GM23338 (cell line): ENCODE measurements around the gene RAB27B. TPM values are rescaled to one million over a fixed set of nuclear protein-coding genes. Genes with fewer than 3 reads are reported as not detected.

ENCODE experiments used
- ATAC-seq: fragments of 200-7000 bp; cut with Tn5 transposase; 3 replicates; pipeline ENCODE4 v1.9.1; 2020
- DNase-seq: peaks from one replicate; pipeline ENCODE4 v3.0.0-alpha.2; 2015; ENCODE audit warnings: low spot score
- H2AFZ ChIP-seq: fragments of 200-600 bp; sonication (generic); 2 replicates; pipeline ENCODE4 v1.8.0; 2016; ENCODE audit warnings: antibody characterized with exemption, mild to moderate bottlenecking, moderate library complexity
- H3F3A ChIP-seq: fragments of 200-600 bp; sonication (generic); replicated peaks from 2 replicates; pipeline ENCODE4 v1.8.0; 2017; ENCODE audit warnings: antibody characterized with exemption, mixed run types, low read depth
- H3K27ac ChIP-seq: fragments of 200-600 bp; sonication (generic); 2 replicates; pipeline ENCODE4 v1.6.1; 2016; ENCODE audit warnings: low read depth
- H3K27me3 ChIP-seq: fragments of 200-600 bp; sonication (generic); 2 replicates; pipeline ENCODE4 v1.8.0; 2016; ENCODE audit warnings: mild to moderate bottlenecking, mixed run types, moderate library complexity; ENCODE audit not compliant: insufficient read depth
- H3K36me3 ChIP-seq: fragments of 200-600 bp; sonication (generic); 2 replicates; pipeline ENCODE4 v1.8.0; 2016; ENCODE audit warnings: mild to moderate bottlenecking; ENCODE audit not compliant: insufficient read depth
- H3K4me1 ChIP-seq: fragments of 200-600 bp; sonication (generic); 2 replicates; pipeline ENCODE4 v1.8.0; 2016; ENCODE audit warnings: mild to moderate bottlenecking, moderate library complexity; ENCODE audit not compliant: insufficient read depth
- H3K4me2 ChIP-seq: fragments of 200-600 bp; sonication (generic); 2 replicates; pipeline ENCODE4 v1.7.1; 2017; ENCODE audit warnings: mixed run types
- H3K4me3 ChIP-seq: fragments of 200-600 bp; sonication (generic); 2 replicates; pipeline ENCODE4 v1.6.1; 2016; ENCODE audit warnings: mixed run types
- H3K79me2 ChIP-seq: fragments of 200-600 bp; sonication (generic); replicated peaks from 2 replicates; pipeline ENCODE4 v1.8.0; 2017; ENCODE audit warnings: mild to moderate bottlenecking; ENCODE audit not compliant: insufficient read depth
- H3K9me2 ChIP-seq: fragments of 200-600 bp; sonication (generic); 2 replicates; pipeline ENCODE4 v1.8.0; 2017; ENCODE audit not compliant: insufficient read depth
- H4K20me1 ChIP-seq: fragments of 200-600 bp; sonication (generic); replicated peaks from 2 replicates; pipeline ENCODE4 v1.8.0; 2017; ENCODE audit warnings: mild to moderate bottlenecking; ENCODE audit not compliant: insufficient read depth
- H3K27ac Mint-ChIP-seq: 2 replicates; pipeline ENCODE4 v1.8.0; 2020; ENCODE audit warnings: inconsistent platforms, mild to moderate bottlenecking, moderate library complexity, mixed read lengths
- H3K27me3 Mint-ChIP-seq: 3 replicates; pipeline ENCODE4 v1.8.0; 2022; ENCODE audit warnings: low read depth, mild to moderate bottlenecking, moderate library complexity, mixed read lengths, inconsistent platforms; ENCODE audit not compliant: insufficient read depth, poor library complexity
- H3K36me3 Mint-ChIP-seq: 3 replicates; pipeline ENCODE4 v1.8.0; 2021; ENCODE audit warnings: low read depth, mild to moderate bottlenecking, inconsistent platforms, moderate library complexity, mixed read lengths
- H3K4me1 Mint-ChIP-seq: 3 replicates; pipeline ENCODE4 v1.8.0; 2020; ENCODE audit warnings: mild to moderate bottlenecking, inconsistent platforms, mixed read lengths
- H3K4me3 Mint-ChIP-seq: 3 replicates; pipeline ENCODE4 v1.8.0; 2021; ENCODE audit warnings: moderate library complexity, mild to moderate bottlenecking, inconsistent platforms, mixed read lengths
- H3K9me3 Mint-ChIP-seq: 3 replicates; pipeline ENCODE4 v1.8.0; 2020; ENCODE audit warnings: moderate library complexity, mild to moderate bottlenecking, inconsistent platforms, mixed read lengths
- CREB1 ChIP-seq: fragments of 250-450 bp; sonication (Bioruptor Pico); IDR thresholded peaks from 2 replicates; pipeline ENCODE4 v1.5.0; 2020; ENCODE audit warnings: low read depth, mild to moderate bottlenecking, moderate library complexity
- CTCF ChIP-seq, 2 experiments: fragments of 200-600 bp in 1 of 2; sonication (generic) in 1 of 2; conservative IDR thresholded peaks; 2 replicates each; pipeline versions ENCODE4 v1.5.1 to v1.6.1; 2016 to 2017; ENCODE audit warnings: antibody characterized with exemption in 2 of 2, low read depth in 2 of 2, mild to moderate bottlenecking in 2 of 2, moderate library complexity in 1 of 2
- ETS1 ChIP-seq: IDR thresholded peaks from 2 replicates; pipeline ENCODE4 v1.6.1; 2016; ENCODE audit warnings: antibody characterized with exemption
- EZH2 ChIP-seq: fragments of 200-600 bp; sonication (generic); IDR thresholded peaks from one replicate; pipeline ENCODE4 v1.8.0; 2017; ENCODE audit warnings: antibody characterized with exemption, mild to moderate bottlenecking, low read depth; ENCODE audit not compliant: unreplicated experiment
- EZH2phosphoT487 ChIP-seq: fragments of 200-600 bp; sonication (generic); IDR thresholded peaks from one replicate; pipeline ENCODE4 v1.8.1; 2018; ENCODE audit warnings: antibody characterized with exemption; ENCODE audit not compliant: unreplicated experiment
- JUNB ChIP-seq: IDR thresholded peaks from one replicate; pipeline ENCODE4 v1.6.1; 2016; ENCODE audit warnings: antibody characterized with exemption; ENCODE audit not compliant: unreplicated experiment
- NANOG ChIP-seq: IDR thresholded peaks from 2 replicates; pipeline ENCODE4 v1.6.1; 2016; ENCODE audit warnings: antibody characterized with exemption, borderline replicate concordance
- POLR2AphosphoS5 ChIP-seq: IDR thresholded peaks from 2 replicates; pipeline ENCODE4 v1.6.1; 2016; ENCODE audit warnings: antibody characterized with exemption, low read depth
- REST ChIP-seq: IDR thresholded peaks from one replicate; pipeline ENCODE4 v1.6.1; 2018; ENCODE audit warnings: antibody characterized with exemption; ENCODE audit not compliant: unreplicated experiment
- STAT1 ChIP-seq: IDR thresholded peaks from one replicate; pipeline ENCODE4 v1.6.1; 2016; ENCODE audit warnings: antibody characterized with exemption; ENCODE audit not compliant: unreplicated experiment
- ZNF114 ChIP-seq: fragments of 250-450 bp; sonication (Bioruptor Pico); IDR thresholded peaks from 2 replicates; pipeline ENCODE4 v1.5.0; 2020; ENCODE audit warnings: mild to moderate bottlenecking, moderate library complexity
- ZNF331 ChIP-seq: fragments of 250-450 bp; sonication (Bioruptor Pico); IDR thresholded peaks from 2 replicates; pipeline ENCODE4 v1.5.0; 2020; ENCODE audit warnings: low read depth, mild to moderate bottlenecking, moderate library complexity
- polyA plus RNA-seq: library from polyadenylated mRNA; unstranded; fragments of >200 nt; fragmentation: Nextera tagmentation; extraction: Ambion mirVana; gene quantifications from 2 replicates; pipeline ENCODE4 v1.2.1, GENCODE V29; 2016
- total RNA-seq: library from RNA; depleted of rRNA; stranded (reverse); fragments of >200 nt; shearing (Covaris generic); gene quantifications from 2 replicates; pipeline ENCODE4 v1.2.3, GENCODE V29; 2014
- TF ChIP-seq, protein P1 (sequence below): fragments of 250-450 bp; sonication (Bioruptor Pico); IDR thresholded peaks from 2 replicates; pipeline ENCODE4 v1.5.0; 2020; ENCODE audit warnings: mild to moderate bottlenecking, moderate library complexity

The RAB27B gene
- total and polyA plus RNA-seq, 2 experiments from 2014 or later, result 0.13 to 0.56 TPM

DNA sequence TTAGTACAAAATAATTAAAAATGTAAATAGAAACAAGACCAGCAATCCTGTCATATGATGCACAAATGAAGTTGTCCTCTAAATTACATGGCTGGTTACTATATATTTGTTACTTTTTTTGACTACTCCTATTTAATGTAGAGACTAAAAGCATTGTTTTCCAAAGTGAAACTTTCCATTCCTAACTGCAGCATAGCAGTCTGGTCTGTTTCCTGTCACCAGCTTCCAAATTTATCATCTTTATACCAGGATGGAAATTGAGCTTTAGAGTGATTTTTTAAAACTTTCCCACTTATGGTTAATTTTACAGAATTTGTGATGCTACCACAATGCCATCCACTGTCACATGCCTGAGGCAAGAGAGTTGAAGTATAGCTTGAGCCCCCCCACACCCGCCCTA is 33.5 kb upstream of the RAB27B start:
- DNase-seq, result no peak
- Histone ChIP-seq H3K4me3 (no peak overlapping the region), H3K79me2 (no peaks in the 10 kb centered on the region), H4K20me1 (no peaks in the 10 kb centered on the region), H2AFZ (no peak overlapping the region), H3K4me2 (no peak overlapping the region), H3F3A (no peaks in the 10 kb centered on the region), H3K36me3 (no peaks in the 10 kb centered on the region), H3K4me1 (no peaks in the 10 kb centered on the region), H3K9me2 (peaks cover 5% of the 10 kb centered on the region; the same call in 1 of the 2 replicates), H3K27me3 (no peaks in the 10 kb centered on the region), H3K27ac (no peak overlapping the region)
- no peak overlapping the region for H3K4me3 Mint-ChIP-seq
- H3K27ac Mint-ChIP-seq, result no peak overlapping the region
- peaks cover 1% of the 10 kb centered on the region for H3K27me3 Mint-ChIP-seq
- no peaks in the 10 kb centered on the region for H3K9me3 Mint-ChIP-seq
- no peak for TF ChIP-seq ZNF331 (CRISPR knock-in tag)
- TF ChIP-seq REST, result no peak
- TF ChIP-seq POLR2AphosphoS5, result no peak
- TF ChIP-seq EZH2phosphoT487, result no peak
- TF ChIP-seq CREB1 (CRISPR knock-in tag), result no peak
- no peak for TF ChIP-seq CTCF (conservative IDR thresholded peaks at IDR 0.05; ENCODE audit: low read depth in 2 of 2)
- TF ChIP-seq STAT1, result no peak
- TF ChIP-seq ZNF114 (CRISPR knock-in tag), result no peak
- TF ChIP-seq JUNB, result no peak
- TF ChIP-seq, protein P1, sequence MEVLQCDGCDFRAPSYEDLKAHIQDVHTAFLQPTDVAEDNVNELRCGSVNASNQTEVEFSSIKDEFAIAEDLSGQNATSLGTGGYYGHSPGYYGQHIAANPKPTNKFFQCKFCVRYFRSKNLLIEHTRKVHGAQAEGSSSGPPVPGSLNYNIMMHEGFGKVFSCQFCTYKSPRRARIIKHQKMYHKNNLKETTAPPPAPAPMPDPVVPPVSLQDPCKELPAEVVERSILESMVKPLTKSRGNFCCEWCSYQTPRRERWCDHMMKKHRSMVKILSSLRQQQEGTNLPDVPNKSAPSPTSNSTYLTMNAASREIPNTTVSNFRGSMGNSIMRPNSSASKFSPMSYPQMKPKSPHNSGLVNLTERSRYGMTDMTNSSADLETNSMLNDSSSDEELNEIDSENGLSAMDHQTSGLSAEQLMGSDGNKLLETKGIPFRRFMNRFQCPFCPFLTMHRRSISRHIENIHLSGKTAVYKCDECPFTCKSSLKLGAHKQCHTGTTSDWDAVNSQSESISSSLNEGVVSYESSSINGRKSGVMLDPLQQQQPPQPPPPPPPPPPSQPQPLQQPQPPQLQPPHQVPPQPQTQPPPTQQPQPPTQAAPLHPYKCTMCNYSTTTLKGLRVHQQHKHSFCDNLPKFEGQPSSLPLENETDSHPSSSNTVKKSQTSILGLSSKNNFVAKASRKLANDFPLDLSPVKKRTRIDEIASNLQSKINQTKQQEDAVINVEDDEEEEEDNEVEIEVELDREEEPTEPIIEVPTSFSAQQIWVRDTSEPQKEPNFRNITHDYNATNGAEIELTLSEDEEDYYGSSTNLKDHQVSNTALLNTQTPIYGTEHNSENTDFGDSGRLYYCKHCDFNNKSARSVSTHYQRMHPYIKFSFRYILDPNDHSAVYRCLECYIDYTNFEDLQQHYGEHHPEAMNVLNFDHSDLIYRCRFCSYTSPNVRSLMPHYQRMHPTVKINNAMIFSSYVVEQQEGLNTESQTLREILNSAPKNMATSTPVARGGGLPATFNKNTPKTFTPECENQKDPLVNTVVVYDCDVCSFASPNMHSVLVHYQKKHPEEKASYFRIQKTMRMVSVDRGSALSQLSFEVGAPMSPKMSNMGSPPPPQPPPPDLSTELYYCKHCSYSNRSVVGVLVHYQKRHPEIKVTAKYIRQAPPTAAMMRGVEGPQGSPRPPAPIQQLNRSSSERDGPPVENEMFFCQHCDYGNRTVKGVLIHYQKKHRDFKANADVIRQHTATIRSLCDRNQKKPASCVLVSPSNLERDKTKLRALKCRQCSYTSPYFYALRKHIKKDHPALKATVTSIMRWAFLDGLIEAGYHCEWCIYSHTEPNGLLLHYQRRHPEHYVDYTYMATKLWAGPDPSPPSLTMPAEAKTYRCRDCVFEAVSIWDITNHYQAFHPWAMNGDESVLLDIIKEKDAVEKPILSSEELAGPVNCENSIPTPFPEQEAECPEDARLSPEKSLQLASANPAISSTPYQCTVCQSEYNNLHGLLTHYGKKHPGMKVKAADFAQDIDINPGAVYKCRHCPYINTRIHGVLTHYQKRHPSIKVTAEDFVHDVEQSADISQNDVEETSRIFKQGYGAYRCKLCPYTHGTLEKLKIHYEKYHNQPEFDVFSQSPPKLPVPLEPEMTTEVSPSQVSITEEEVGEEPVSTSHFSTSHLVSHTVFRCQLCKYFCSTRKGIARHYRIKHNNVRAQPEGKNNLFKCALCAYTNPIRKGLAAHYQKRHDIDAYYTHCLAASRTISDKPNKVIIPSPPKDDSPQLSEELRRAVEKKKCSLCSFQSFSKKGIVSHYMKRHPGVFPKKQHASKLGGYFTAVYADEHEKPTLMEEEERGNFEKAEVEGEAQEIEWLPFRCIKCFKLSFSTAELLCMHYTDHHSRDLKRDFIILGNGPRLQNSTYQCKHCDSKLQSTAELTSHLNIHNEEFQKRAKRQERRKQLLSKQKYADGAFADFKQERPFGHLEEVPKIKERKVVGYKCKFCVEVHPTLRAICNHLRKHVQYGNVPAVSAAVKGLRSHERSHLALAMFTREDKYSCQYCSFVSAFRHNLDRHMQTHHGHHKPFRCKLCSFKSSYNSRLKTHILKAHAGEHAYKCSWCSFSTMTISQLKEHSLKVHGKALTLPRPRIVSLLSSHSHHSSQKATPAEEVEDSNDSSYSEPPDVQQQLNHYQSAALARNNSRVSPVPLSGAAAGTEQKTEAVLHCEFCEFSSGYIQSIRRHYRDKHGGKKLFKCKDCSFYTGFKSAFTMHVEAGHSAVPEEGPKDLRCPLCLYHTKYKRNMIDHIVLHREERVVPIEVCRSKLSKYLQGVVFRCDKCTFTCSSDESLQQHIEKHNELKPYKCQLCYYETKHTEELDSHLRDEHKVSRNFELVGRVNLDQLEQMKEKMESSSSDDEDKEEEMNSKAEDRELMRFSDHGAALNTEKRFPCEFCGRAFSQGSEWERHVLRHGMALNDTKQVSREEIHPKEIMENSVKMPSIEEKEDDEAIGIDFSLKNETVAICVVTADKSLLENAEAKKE (CRISPR knock-in tag), result no peak
- TF ChIP-seq EZH2, result no peak
- TF ChIP-seq ETS1, result no peak
- TF ChIP-seq NANOG, result no peak
- no peaks in the 10 kb centered on the region for H3K36me3 Mint-ChIP-seq
- ATAC-seq, result no peak
- H3K4me1 Mint-ChIP-seq, result no peaks in the 10 kb centered on the region
